HepG2 (cell line): ENCODE measurements around the gene PSMB3. TPM values are rescaled to one million over a fixed set of nuclear protein-coding genes. Genes with fewer than 3 reads are reported as not detected.

Source experiments
- BRD4 ChIP-seq: sonication (generic); formaldehyde crosslinking; IDR thresholded peaks from 2 replicates; pipeline ENCODE4 v1.4.0; 2020; ENCODE audit warnings: missing genetic modification reagents
- CBX2 ChIP-seq, 2 experiments: fragments of 200-600 bp in 1 of 2; sonication (generic); formaldehyde crosslinking in 1 of 2; IDR thresholded peaks; 2 replicates each; pipeline versions ENCODE4 v1.7.0 to v1.8.1; 2018 to 2022; ENCODE audit warnings: low read depth in 2 of 2, low read length in 1 of 2, mild to moderate bottlenecking in 1 of 2, missing genetic modification reagents in 1 of 2
- HNRNPK ChIP-seq: fragments of 200-400 bp; formaldehyde crosslinking; IDR thresholded peaks from 2 replicates; pipeline ENCODE4 v1.6.1; 2018; ENCODE audit warnings: low read length, low read depth, moderate library complexity, mild to moderate bottlenecking; ENCODE audit not compliant: poor library complexity, severe bottlenecking
- HNRNPL ChIP-seq: fragments of 200-400 bp; formaldehyde crosslinking; IDR thresholded peaks from 2 replicates; pipeline ENCODE4 v1.6.1; 2017; ENCODE audit warnings: mild to moderate bottlenecking, low read depth, low read length
- ISX ChIP-seq: sonication (generic); formaldehyde crosslinking; conservative IDR thresholded peaks from 2 replicates; pipeline ENCODE4 v1.5.0; 2020; ENCODE audit warnings: missing genetic modification reagents
- NCOA2 ChIP-seq: sonication (generic); formaldehyde crosslinking; IDR thresholded peaks from 2 replicates; pipeline ENCODE4 v1.8.0; 2022; ENCODE audit warnings: inconsistent platforms
- NFIC ChIP-seq: IDR thresholded peaks from 2 replicates; pipeline ENCODE4 v1.6.1; 2012; ENCODE audit warnings: mild to moderate bottlenecking, low read length, inconsistent platforms
- PRPF4 ChIP-seq: fragments of 200-400 bp; formaldehyde crosslinking; IDR thresholded peaks from 2 replicates; pipeline ENCODE4 v1.6.1; 2016; ENCODE audit warnings: low read length, low read depth; ENCODE audit not compliant: poor library complexity, severe bottlenecking
- SCMH1 ChIP-seq: sonication (generic); formaldehyde crosslinking; IDR thresholded peaks from 2 replicates; pipeline ENCODE4 v1.9.0; 2021; ENCODE audit warnings: missing genetic modification reagents, mild to moderate bottlenecking, borderline replicate concordance
- SMAD1 ChIP-seq: sonication (generic); formaldehyde crosslinking; IDR thresholded peaks from 2 replicates; pipeline ENCODE4 v1.4.0; 2020; ENCODE audit warnings: missing genetic modification reagents, low read depth, mild to moderate bottlenecking, borderline replicate concordance
- SNAI1 ChIP-seq: sonication (generic); formaldehyde crosslinking; IDR thresholded peaks from 2 replicates; pipeline ENCODE4 v1.5.0; 2020; ENCODE audit warnings: mild to moderate bottlenecking, missing genetic modification reagents, borderline replicate concordance
- SRF ChIP-seq: IDR thresholded peaks from 2 replicates; pipeline ENCODE4 v1.6.1; 2011; ENCODE audit warnings: mild to moderate bottlenecking, low read depth, low read length, moderate library complexity
- ZFP36L1 ChIP-seq: sonication (generic); formaldehyde crosslinking; IDR thresholded peaks from 2 replicates; pipeline ENCODE4 v1.8.0; 2022; ENCODE audit warnings: mild to moderate bottlenecking, missing genetic modification reagents, moderate library complexity
- ZFP91 ChIP-seq: sonication (generic); formaldehyde crosslinking; IDR thresholded peaks from 2 replicates; pipeline ENCODE4 v1.9.0; 2022; ENCODE audit warnings: missing genetic modification reagents, mild to moderate bottlenecking, borderline replicate concordance
- ZFY ChIP-seq: sonication (generic); formaldehyde crosslinking; IDR thresholded peaks from 2 replicates; pipeline ENCODE4 v1.4.0; 2020; ENCODE audit warnings: missing genetic modification reagents
- ZMYM4 ChIP-seq: sonication (generic); formaldehyde crosslinking; IDR thresholded peaks from 2 replicates; pipeline ENCODE4 v1.8.1; 2023; ENCODE audit warnings: mild to moderate bottlenecking, missing genetic modification reagents
- ZNF556 ChIP-seq: sonication (generic); formaldehyde crosslinking; IDR thresholded peaks from 2 replicates; pipeline ENCODE4 v1.4.0; 2020; ENCODE audit warnings: mild to moderate bottlenecking, missing genetic modification reagents, borderline replicate concordance
- ZNF563 ChIP-seq: sonication (generic); formaldehyde crosslinking; IDR thresholded peaks from 2 replicates; pipeline ENCODE4 v1.8.0; 2022; ENCODE audit warnings: mild to moderate bottlenecking, moderate library complexity, missing genetic modification reagents
- ZNF672 ChIP-seq: sonication (generic); formaldehyde crosslinking; IDR thresholded peaks from 2 replicates; pipeline ENCODE4 v1.8.1; 2022; ENCODE audit warnings: missing genetic modification reagents
- ZNF710 ChIP-seq: sonication (generic); formaldehyde crosslinking; IDR thresholded peaks from 2 replicates; pipeline ENCODE4 v1.5.0; 2020; ENCODE audit warnings: mild to moderate bottlenecking, missing genetic modification reagents, borderline replicate concordance
- ZNF75D ChIP-seq: sonication (generic); formaldehyde crosslinking; IDR thresholded peaks from 2 replicates; pipeline ENCODE4 v1.8.1; 2023; ENCODE audit warnings: missing genetic modification reagents, mild to moderate bottlenecking, borderline replicate concordance
- polyA plus RNA-seq, 8 experiments: library from polyadenylated mRNA; depleted of rRNA in 3 of 8; stranded (reverse) in 7 of 8; unstranded in 1 of 8; fragments of >200 nt; fragmentation: Illumina TruSeq in 4 of 8; extraction: Trizol in 4 of 8; gene quantifications; 2 replicates each; pipeline versions ENCODE4 v1.2.1 to v1.2.3, GENCODE V29; 2011 to 2016; ENCODE audit warnings: low read depth in 4 of 8, missing spikeins in 1 of 8, mixed read lengths in 1 of 8; ENCODE audit not compliant: insufficient read depth in 1 of 8
- total RNA-seq, 5 experiments: library from RNA; depleted of rRNA; stranded (reverse); fragments of >200 nt; fragmentation: Illumina TruSeq; extraction: Trizol; gene quantifications; 2 replicates each; pipeline ENCODE4 v1.2.3, GENCODE V29; 2016; ENCODE audit warnings: low read depth in 1 of 5
- TF ChIP-seq, protein P1 (sequence below): sonication (generic); formaldehyde crosslinking; IDR thresholded peaks from 2 replicates; pipeline ENCODE4 v1.8.1; 2023; ENCODE audit warnings: mild to moderate bottlenecking, moderate library complexity, missing genetic modification reagents
- TF ChIP-seq, protein P2 (sequence below): sonication (generic); formaldehyde crosslinking; IDR thresholded peaks from 2 replicates; pipeline ENCODE4 v1.8.0; 2022; ENCODE audit warnings: mild to moderate bottlenecking, missing genetic modification reagents; ENCODE audit not compliant: insufficient replicate concordance

Gene PSMB3
- total and polyA plus RNA-seq, 2 of the 13 experiments (the other 11 are each of a cell fraction or from before 2014, with no cell fraction given), result 366 to 517 TPM

DNA sequence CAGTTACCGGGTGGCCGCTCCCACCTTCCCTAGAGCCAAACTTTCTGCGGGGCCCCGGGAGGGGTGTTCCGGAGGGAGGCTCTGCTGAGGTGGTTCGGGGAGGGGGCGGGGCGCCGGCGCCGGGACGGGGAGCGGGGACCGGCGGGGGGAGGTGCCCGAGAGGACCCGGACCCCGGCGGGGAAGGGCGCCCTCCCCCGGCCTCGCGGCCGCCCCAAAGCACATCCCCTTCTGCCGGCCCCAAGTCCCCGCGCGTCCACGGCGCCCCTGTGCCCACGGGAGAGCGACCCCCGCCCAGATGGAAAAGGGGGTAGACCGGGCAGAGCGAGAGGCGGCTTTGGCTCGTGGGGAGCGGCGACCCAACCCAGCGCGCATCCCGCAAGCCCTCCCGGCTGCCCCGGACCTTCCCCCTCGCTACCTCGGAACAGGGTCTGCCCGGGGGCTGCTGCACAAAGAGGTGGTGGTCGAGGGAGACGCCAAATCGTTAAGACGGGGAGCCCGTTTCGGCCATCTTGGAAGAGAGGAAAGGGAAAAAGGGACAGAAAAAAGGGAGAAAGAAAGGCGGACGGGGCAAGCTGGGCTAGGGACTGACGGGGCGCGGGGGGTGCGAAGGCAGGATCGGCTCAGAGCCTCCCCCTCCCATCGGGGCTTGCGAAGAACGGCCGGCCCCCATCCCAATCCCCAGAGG is 4.9 kb upstream of the PSMB3 start (continued):
- TF ChIP-seq ZFY (CRISPR knock-in tag) (no peak), ZNF556 (CRISPR knock-in tag) (no peak), ZNF75D (no peak), ZMYM4 (CRISPR knock-in tag) (peak; percentile 44; the same call in 1 of the 2 replicates), BRD4 (CRISPR knock-in tag) (peak; percentile 15; the same call in 1 of the 2 replicates), NCOA2 (CRISPR knock-in tag) (no peak; the same call in 1 of the 2 replicates), SNAI1 (CRISPR knock-in tag) (no peak), HNRNPL (0 out of 2 replicates have a peak, but pooled peaks have one; percentile 58), ZNF563 (CRISPR knock-in tag) (peak; percentile 75), ZNF672 (0 out of 2 replicates have a peak, but pooled peaks have one; percentile 40), HNRNPK (peak; percentile 33), NFIC (no peak), ZFP36L1 (CRISPR knock-in tag) (0 out of 2 replicates have a peak, but pooled peaks have one; percentile 43), CBX2 (IDR thresholded peaks at IDR 0.05; ENCODE audit: low read depth, low read length) (no peak), CBX2 (CRISPR knock-in tag; IDR thresholded peaks at IDR 0.05; ENCODE audit: low read depth) (no peak), SMAD1 (CRISPR knock-in tag) (0 out of 2 replicates have a peak, but pooled peaks have one; percentile 29), ZNF710 (CRISPR knock-in tag) (peak; percentile 83), ISX (CRISPR knock-in tag) (no peak), SCMH1 (no peak), PRPF4 (no peak), ZFP91 (no peak), SRF (no peak)
- TF ChIP-seq, protein P1, sequence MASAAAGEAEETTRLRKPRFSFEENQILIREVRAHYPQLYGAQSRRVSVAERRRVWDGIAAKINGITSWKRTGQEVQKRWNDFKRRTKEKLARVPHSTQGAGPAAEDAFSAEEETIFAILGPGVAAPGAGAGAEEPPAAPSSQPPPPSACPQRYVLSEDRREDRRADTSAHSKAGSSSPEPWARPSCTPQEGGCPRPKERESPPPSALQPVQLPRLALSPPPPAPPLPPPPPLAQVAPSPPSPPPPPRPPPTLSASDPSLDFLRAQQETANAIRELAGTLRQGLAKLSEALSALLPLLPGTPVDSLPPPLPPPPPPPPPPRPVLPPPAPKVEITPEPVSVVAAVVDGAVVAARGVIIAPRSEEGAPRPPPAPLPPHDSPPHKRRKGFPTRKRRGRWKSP (CRISPR knock-in tag), result no peak
- TF ChIP-seq, protein P2, sequence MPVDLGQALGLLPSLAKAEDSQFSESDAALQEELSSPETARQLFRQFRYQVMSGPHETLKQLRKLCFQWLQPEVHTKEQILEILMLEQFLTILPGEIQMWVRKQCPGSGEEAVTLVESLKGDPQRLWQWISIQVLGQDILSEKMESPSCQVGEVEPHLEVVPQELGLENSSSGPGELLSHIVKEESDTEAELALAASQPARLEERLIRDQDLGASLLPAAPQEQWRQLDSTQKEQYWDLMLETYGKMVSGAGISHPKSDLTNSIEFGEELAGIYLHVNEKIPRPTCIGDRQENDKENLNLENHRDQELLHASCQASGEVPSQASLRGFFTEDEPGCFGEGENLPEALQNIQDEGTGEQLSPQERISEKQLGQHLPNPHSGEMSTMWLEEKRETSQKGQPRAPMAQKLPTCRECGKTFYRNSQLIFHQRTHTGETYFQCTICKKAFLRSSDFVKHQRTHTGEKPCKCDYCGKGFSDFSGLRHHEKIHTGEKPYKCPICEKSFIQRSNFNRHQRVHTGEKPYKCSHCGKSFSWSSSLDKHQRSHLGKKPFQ, result no peak
